CD14-positive monocyte (primary cell): ENCODE results near the gene CNST. TPM values are rescaled to one million over a fixed set of nuclear protein-coding genes. Genes with fewer than 3 reads are reported as not detected.

Experiments used
- DNase-seq, 3 donors: peaks; one replicate each; pipeline ENCODE4 v3.0.0-alpha.2; 2011 to 2022
- H2AFZ ChIP-seq: 2 replicates; pipeline ENCODE4 v1.6.0; 2012; ENCODE audit warnings: mild to moderate bottlenecking, low read depth, low read length, inconsistent platforms; ENCODE audit not compliant: insufficient read depth, poor library complexity, severe bottlenecking
- H3K27ac ChIP-seq, 2 donors: 1 replicate in 1 of 2; 2 replicates in 1 of 2; pipeline ENCODE4 v1.5.1; 2012 to 2013; ENCODE audit warnings: low read length in 2 of 2, control low read depth in 1 of 2, inconsistent platforms in 1 of 2, low read depth in 1 of 2, mild to moderate bottlenecking in 1 of 2
- H3K27me3 ChIP-seq, 2 donors: one replicate each; pipeline versions ENCODE4 v1.6.0 to v1.6.1; 2011 to 2013; ENCODE audit warnings: low read length in 2 of 2; ENCODE audit not compliant: control insufficient read depth in 2 of 2, insufficient read depth in 2 of 2
- H3K36me3 ChIP-seq, 2 donors: replicated peaks in 1 of 2; 1 replicate in 1 of 2; 2 replicates in 1 of 2; pipeline versions ENCODE4 v1.5.1 to v1.6.1; 2012 to 2013; ENCODE audit warnings: low read length in 2 of 2, control low read depth in 1 of 2, inconsistent platforms in 1 of 2, mild to moderate bottlenecking in 1 of 2; ENCODE audit not compliant: insufficient read depth in 2 of 2, control insufficient read depth in 1 of 2
- H3K4me1 ChIP-seq, 2 donors: 1 replicate in 1 of 2; 2 replicates in 1 of 2; pipeline versions ENCODE4 v1.5.1 to v1.6.1; 2012 to 2013; ENCODE audit warnings: low read length in 2 of 2, control low read depth in 1 of 2, inconsistent platforms in 1 of 2, mild to moderate bottlenecking in 1 of 2, moderate library complexity in 1 of 2; ENCODE audit not compliant: insufficient read depth in 2 of 2, control insufficient read depth in 1 of 2
- H3K4me2 ChIP-seq: replicated peaks from 2 replicates; pipeline ENCODE3; 2012; ENCODE audit warnings: low read length, moderate library complexity, mild to moderate bottlenecking; ENCODE audit not compliant: poor library complexity, severe bottlenecking; ENCODE audit errors: extremely low read depth
- H3K4me3 ChIP-seq, 3 experiments: fragments of 200-600 bp in 1 of 3; sonication (generic) in 1 of 3; replicated peaks in 1 of 3; 1 replicate in 2 of 3; 2 replicates in 1 of 3; pipeline ENCODE4 v1.5.1; 2011 to 2013; ENCODE audit warnings: low read length in 3 of 3, mild to moderate bottlenecking in 3 of 3, control low read depth in 2 of 3, low read depth in 2 of 3, inconsistent platforms in 1 of 3, moderate library complexity in 1 of 3
- H3K79me2 ChIP-seq: 2 replicates; pipeline ENCODE4 v1.6.0; 2012; ENCODE audit warnings: mild to moderate bottlenecking, control low read depth, inconsistent platforms, low read length, moderate library complexity; ENCODE audit not compliant: insufficient read depth
- H3K9ac ChIP-seq: 2 replicates; pipeline ENCODE4 v1.6.0; 2017; ENCODE audit warnings: low read length, mild to moderate bottlenecking; ENCODE audit not compliant: insufficient read depth, poor library complexity, severe bottlenecking
- H3K9me3 ChIP-seq, 2 donors: replicated peaks in 1 of 2; 1 replicate in 1 of 2; 2 replicates in 1 of 2; pipeline versions ENCODE4 v1.5.1 to v1.6.1; 2012 to 2013; ENCODE audit warnings: low read length in 2 of 2, control low read depth in 1 of 2; ENCODE audit not compliant: control insufficient read depth in 1 of 2, insufficient read depth in 1 of 2
- H4K20me1 ChIP-seq: 2 replicates; pipeline ENCODE4 v1.6.0; 2012; ENCODE audit warnings: mild to moderate bottlenecking, low read length, control low read depth, moderate library complexity; ENCODE audit not compliant: insufficient read depth
- H3K27ac Mint-ChIP-seq, 7 donors: one replicate each; pipeline ENCODE4 v1.8.0; 2020; ENCODE audit warnings: mild to moderate bottlenecking in 7 of 7, mixed read lengths in 7 of 7, moderate library complexity in 6 of 7, inconsistent platforms in 2 of 7
- H3K27me3 Mint-ChIP-seq, 3 donors: one replicate each; pipeline ENCODE4 v1.8.0; 2021 to 2022; ENCODE audit warnings: low read depth in 3 of 3, mild to moderate bottlenecking in 3 of 3, mixed read lengths in 3 of 3, moderate library complexity in 3 of 3, inconsistent platforms in 1 of 3
- H3K36me3 Mint-ChIP-seq, 2 donors: one replicate each; pipeline ENCODE4 v1.8.0; 2020; ENCODE audit warnings: mixed read lengths in 2 of 2, inconsistent platforms in 1 of 2, mild to moderate bottlenecking in 1 of 2
- H3K4me1 Mint-ChIP-seq: one replicate; pipeline ENCODE4 v1.8.0; 2020; ENCODE audit warnings: mild to moderate bottlenecking, mixed read lengths
- H3K4me3 Mint-ChIP-seq, 2 donors: one replicate each; pipeline ENCODE4 v1.8.0; 2020; ENCODE audit warnings: mild to moderate bottlenecking in 2 of 2, mixed read lengths in 2 of 2, moderate library complexity in 1 of 2
- H3K9me3 Mint-ChIP-seq, 7 donors: one replicate each; pipeline ENCODE4 v1.8.0; 2020 to 2022; ENCODE audit warnings: mixed read lengths in 7 of 7, mild to moderate bottlenecking in 6 of 7, moderate library complexity in 6 of 7, inconsistent platforms in 2 of 7
- WGBS: methylation state at CpG from one replicate; pipeline ENCODE4 v1.1.5; 2013; ENCODE audit warnings: missing lambda C conversion rate; ENCODE audit not compliant: insufficient coverage; 5-methylcytosine and 5-hydroxymethylcytosine counted together
- intact Hi-C, 2 donors: fragments of 100-400 bp; cut with micrococcal nuclease; formaldehyde crosslinking; loops; one replicate each; pipeline versions ENCODE4 v1.15.0 to v1.15.1; 2023
- polyA plus RNA-seq, 3 donors: library from polyadenylated mRNA; depleted of rRNA in 1 of 3; unstranded in 2 of 3; stranded (reverse) in 1 of 3; fragments of 300-500 nt in 2 of 3; fragments of >200 nt in 1 of 3; fragmentation: Illumina TruSeq in 2 of 3; gene quantifications; 1 replicate in 2 of 3; 2 replicates in 1 of 3; pipeline ENCODE4 v1.2.3, GENCODE V29; 2012 to 2021
- TF ChIP-seq, protein P1 (sequence below): fragments of 200-600 bp; IDR thresholded peaks from one replicate; pipeline ENCODE4 v1.8.0; 2022; ENCODE audit warnings: antibody characterized with exemption, mild to moderate bottlenecking

The CNST gene
- polyA plus RNA-seq, 3 donors: 11.0 to 14.1 (median 13.7) TPM

DNA sequence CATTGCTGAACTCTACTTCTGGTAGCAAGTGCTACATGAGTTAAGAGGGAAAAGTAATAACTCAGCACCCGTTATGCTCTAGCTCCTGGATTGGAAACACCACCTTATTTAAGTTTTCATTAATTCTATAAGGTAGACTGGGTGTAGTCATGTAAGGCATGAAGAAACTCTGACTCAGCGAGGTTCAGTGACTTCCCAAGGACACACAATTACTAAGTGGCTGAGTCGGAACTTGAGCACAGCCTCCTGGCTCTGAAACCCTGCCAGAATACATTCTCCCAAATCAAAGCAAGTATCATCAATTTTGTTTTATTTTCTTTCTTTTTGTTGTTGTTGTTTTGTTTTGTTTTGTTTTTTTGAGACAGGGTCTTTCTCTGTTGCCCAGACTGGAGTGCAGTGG, 128.9 kb downstream of the CNST start:
- Histone ChIP-seq H3K4me2 (no peak overlapping the region), H2AFZ (no peak overlapping the region), H4K20me1 (no peaks in the 10 kb centered on the region), H3K27me3 (no peaks in the 10 kb centered on the region), H3K4me1 (peaks cover 22 to 30% of the 10 kb centered on the region in 2 donors), H3K79me2 (no peaks in the 10 kb centered on the region), H3K27ac (no peak overlapping the region), H3K9me3 (peaks cover 17 to 23% of the 10 kb centered on the region in 2 donors), H3K36me3 (no peaks in the 10 kb centered on the region), H3K4me3 (no peak overlapping the region), H3K9ac (no peak overlapping the region)
- Mint-ChIP-seq H3K4me3 (no peak overlapping the region), H3K27me3 (peaks cover 0 to 3% (median 3%) of the 10 kb centered on the region in 3 donors), H3K27ac (peak overlapping the region in 2 of 7 donors; percentile 26 to 58), H3K36me3 (peaks cover 0 to 4% of the 10 kb centered on the region in 2 donors), H3K4me1 (peaks cover 29% of the 10 kb centered on the region), H3K9me3 (peaks cover 16 to 26% (median 24%) of the 10 kb centered on the region in 7 donors)
- DNase-seq: peak in 2 of 3 donors; percentile 19 to 31
- no CpG with 5 or more reads among the region's 3 CpGs for WGBS
- intact Hi-C loops: no loop called here
- TF ChIP-seq, protein P1, sequence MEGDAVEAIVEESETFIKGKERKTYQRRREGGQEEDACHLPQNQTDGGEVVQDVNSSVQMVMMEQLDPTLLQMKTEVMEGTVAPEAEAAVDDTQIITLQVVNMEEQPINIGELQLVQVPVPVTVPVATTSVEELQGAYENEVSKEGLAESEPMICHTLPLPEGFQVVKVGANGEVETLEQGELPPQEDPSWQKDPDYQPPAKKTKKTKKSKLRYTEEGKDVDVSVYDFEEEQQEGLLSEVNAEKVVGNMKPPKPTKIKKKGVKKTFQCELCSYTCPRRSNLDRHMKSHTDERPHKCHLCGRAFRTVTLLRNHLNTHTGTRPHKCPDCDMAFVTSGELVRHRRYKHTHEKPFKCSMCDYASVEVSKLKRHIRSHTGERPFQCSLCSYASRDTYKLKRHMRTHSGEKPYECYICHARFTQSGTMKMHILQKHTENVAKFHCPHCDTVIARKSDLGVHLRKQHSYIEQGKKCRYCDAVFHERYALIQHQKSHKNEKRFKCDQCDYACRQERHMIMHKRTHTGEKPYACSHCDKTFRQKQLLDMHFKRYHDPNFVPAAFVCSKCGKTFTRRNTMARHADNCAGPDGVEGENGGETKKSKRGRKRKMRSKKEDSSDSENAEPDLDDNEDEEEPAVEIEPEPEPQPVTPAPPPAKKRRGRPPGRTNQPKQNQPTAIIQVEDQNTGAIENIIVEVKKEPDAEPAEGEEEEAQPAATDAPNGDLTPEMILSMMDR: no peak

DNA sequence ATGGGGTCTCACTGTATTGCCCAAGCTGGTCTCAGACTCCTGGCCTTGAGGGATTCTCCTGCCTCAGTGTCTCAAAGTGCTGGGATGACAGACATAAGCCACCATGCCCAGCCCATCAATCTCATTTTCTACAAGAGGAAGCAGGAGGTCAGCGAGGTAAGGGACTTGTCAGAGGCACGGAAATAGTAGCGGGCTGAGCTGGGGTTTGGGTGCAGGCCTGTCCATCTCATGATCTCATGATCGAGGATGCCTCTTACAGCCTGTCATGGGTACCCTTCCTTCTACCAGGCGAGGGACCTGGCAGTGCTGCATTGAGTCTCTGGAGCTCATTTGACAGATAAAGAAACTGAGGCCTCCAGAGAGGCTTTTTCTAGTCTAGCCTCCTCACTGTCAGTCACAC, 129.4 kb downstream of the CNST start:
- intact Hi-C loops: no loop called here
- peaks cover 17 to 23% of the 10 kb centered on the region in 2 donors for H3K9me3 ChIP-seq
- Mint-ChIP-seq H3K4me3 (no peak overlapping the region), H3K27me3 (peaks cover 0 to 3% (median 3%) of the 10 kb centered on the region in 3 donors), H3K27ac (peak overlapping the region in 1 of 7 donors; percentile 4), H3K36me3 (peaks cover 0 to 4% of the 10 kb centered on the region in 2 donors), H3K9me3 (peaks cover 16 to 26% (median 24%) of the 10 kb centered on the region in 7 donors), H3K4me1 (peaks cover 29% of the 10 kb centered on the region)
- H4K20me1 ChIP-seq: no peaks in the 10 kb centered on the region
- no peaks in the 10 kb centered on the region for H3K27me3 ChIP-seq
- H3K27ac ChIP-seq: no peak overlapping the region
- no peaks in the 10 kb centered on the region for H3K36me3 ChIP-seq
- no peak overlapping the region for H3K4me3 ChIP-seq
- no peak for DNase-seq
- H3K9ac ChIP-seq: no peak overlapping the region
- H3K4me1 ChIP-seq: peaks cover 22 to 30% of the 10 kb centered on the region in 2 donors
- WGBS: 100% methylated on average over 2 of the region's 5 CpGs
- TF ChIP-seq, protein P1: no peak
- no peak overlapping the region for H2AFZ ChIP-seq
- no peak overlapping the region for H3K4me2 ChIP-seq
- H3K79me2 ChIP-seq: no peaks in the 10 kb centered on the region
